Urinary bladder (tissue), 4 donors: ENCODE results near the gene LYL1. TPM values are rescaled to one million over a fixed set of nuclear protein-coding genes. Genes with fewer than 3 reads are reported as not detected.
"Not testable (repeated sequence)": the region's sequence is repeated elsewhere in the genome, so short reads cannot be mapped to it uniquely, and the experiment has no call there.

ENCODE experiments used
- DNase-seq: peaks from one replicate; pipeline ENCODE4 v3.0.0-alpha.2; 2015; ENCODE audit errors: extremely low spot score
- H3K27ac ChIP-seq: one replicate; pipeline ENCODE4 v1.5.1; 2013; ENCODE audit warnings: low read depth, mild to moderate bottlenecking, moderate library complexity
- H3K36me3 ChIP-seq: one replicate; pipeline ENCODE4 v1.6.1; 2013; ENCODE audit warnings: mild to moderate bottlenecking, moderate library complexity; ENCODE audit not compliant: insufficient read depth
- H3K4me1 ChIP-seq: one replicate; pipeline ENCODE4 v1.6.1; 2013; ENCODE audit warnings: mild to moderate bottlenecking, moderate library complexity; ENCODE audit not compliant: insufficient read depth
- H3K4me3 ChIP-seq: one replicate; pipeline ENCODE4 v1.5.1; 2013; ENCODE audit warnings: low read depth, low read length
- WGBS: extraction: QIAGEN DNeasy Blood & Tissue Kit; methylation state at CpG from one replicate; pipeline ENCODE4 v1.1.7; 2013; 5-methylcytosine and 5-hydroxymethylcytosine counted together
- polyA plus RNA-seq: library from polyadenylated mRNA; stranded (reverse); fragments of 200-250 nt; gene quantifications from one replicate; pipeline ENCODE4 v1.2.3, GENCODE V29; 2013
- total RNA-seq: library from RNA; depleted of rRNA; stranded (reverse); fragments of >200 nt; gene quantifications from one replicate; pipeline ENCODE4 v1.2.3, GENCODE V29; 2014
- donor health status: healthy with polysubstance abuse.
- donor health status: healthy.

Gene LYL1
- 4.8 TPM for total RNA-seq
- polyA plus RNA-seq, result 15.7 TPM

- Histone ChIP-seq H3K36me3 (peaks cover 2% of the 10 kb centered on the region), H3K27ac (peak within 1 kb of the TSS; percentile 31), H3K4me3 (peak within 1 kb of the TSS; percentile 26), H3K4me1 (peaks cover 3% of the 10 kb centered on the region)
- WGBS, result 3% methylated on average over 47 of the region's 47 CpGs
- DNase-seq, result no peak
Measured at GRCh38 chr19:13102666-13103580, at the start of gene LYL1. Gene LYL1 (minus strand): TSS chr19:13102858. CDS start chr19:13101171, 1,687 bp downstream.

GRCh38 chr19:13151605-13152355 lies 49.1 kb upstream of the LYL1 start:
- H3K4me1 ChIP-seq, result peaks cover 2% of the 10 kb centered on the region
- H3K27ac ChIP-seq, result peak overlapping the region; percentile 98
- under 1% methylated on average over 71 of the region's 71 CpGs for WGBS
- peak overlapping the region; percentile 83 for H3K4me3 ChIP-seq
- H3K36me3 ChIP-seq, result no peaks in the 10 kb centered on the region
- DNase-seq, result peak; percentile 93

- Histone ChIP-seq H3K36me3 (no peaks in the 10 kb centered on the region), H3K4me1 (peaks cover 2% of the 10 kb centered on the region), H3K27ac (peak overlapping the region; percentile 98), H3K4me3 (peak overlapping the region; percentile 57)
- no peak for DNase-seq
- WGBS, result under 1% methylated on average over 34 of the region's 34 CpGs
Measured at GRCh38 chr19:13150931-13151604, 48.4 kb upstream of the LYL1 start.

GRCh38 chr19:13150187-13150930 lies 47.7 kb upstream of the LYL1 start, which contains the start of the genes IER2 and STX10:
Gene IER2 (plus strand): TSS chr19:13150411. CDS start chr19:13153187, 2,776 bp downstream.
Gene STX10 (minus strand): TSS chr19:13150375. CDS start chr19:13150173, 202 bp downstream.
- Histone ChIP-seq H3K36me3 (no peaks in the 10 kb centered on the region), H3K4me1 (peaks cover 2% of the 10 kb centered on the region), H3K4me3 (peak within 1 kb of the TSS; percentile 57), H3K27ac (peak within 1 kb of the TSS; percentile 98)
- WGBS, result under 1% methylated on average over 51 of the region's 51 CpGs
- DNase-seq, result peak; percentile 89

- WGBS, result under 1% methylated on average over 46 of the region's 46 CpGs
- Histone ChIP-seq H3K36me3 (no peaks in the 10 kb centered on the region), H3K27ac (no peak overlapping the region), H3K4me1 (peaks cover 2% of the 10 kb centered on the region), H3K4me3 (peak overlapping the region; percentile 57)
- no peak for DNase-seq
Measured at GRCh38 chr19:13149628-13150186, 47.0 kb upstream of the LYL1 start.

GRCh38 chr19:13149173-13149627 lies 46.5 kb upstream of the LYL1 start:
- H3K4me1 ChIP-seq, H3K36me3 ChIP-seq, DNase-seq, H3K27ac ChIP-seq: not testable (repeated sequence)
- peak overlapping the region; percentile 57 for H3K4me3 ChIP-seq
- 35% methylated on average over 17 of the region's 17 CpGs for WGBS

- no peak for DNase-seq
- no peak overlapping the region for H3K27ac ChIP-seq
- WGBS, result 68% methylated on average over 16 of the region's 16 CpGs
- H3K4me3 ChIP-seq, result no peak overlapping the region
- H3K4me1 ChIP-seq, result peaks cover 2% of the 10 kb centered on the region
- H3K36me3 ChIP-seq, result no peaks in the 10 kb centered on the region
Measured at GRCh38 chr19:13146763-13147563, 44.3 kb upstream of the LYL1 start.

GRCh38 chr19:13139633-13140311 lies 37.1 kb upstream of the LYL1 start:
- Histone ChIP-seq H3K4me1 (no peaks in the 10 kb centered on the region), H3K4me3 (no peak overlapping the region), H3K36me3 (peaks cover 2% of the 10 kb centered on the region), H3K27ac (no peak overlapping the region)
- DNase-seq, result no peak
- WGBS, result 74% methylated on average over 11 of the region's 11 CpGs

GRCh38 chr19:13138916-13139198 lies 36.2 kb upstream of the LYL1 start:
- WGBS, result 77% methylated on average over 10 of the region's 10 CpGs
- peaks cover 2% of the 10 kb centered on the region for H3K36me3 ChIP-seq

GRCh38 chr19:13138171-13138915 lies 35.7 kb upstream of the LYL1 start:
- no peak overlapping the region for H3K4me3 ChIP-seq
- WGBS, result 87% methylated on average over 40 of the region's 40 CpGs
- no peak for DNase-seq
- H3K36me3 ChIP-seq, result peaks cover 2% of the 10 kb centered on the region
- H3K27ac ChIP-seq, result no peak overlapping the region
- no peaks in the 10 kb centered on the region for H3K4me1 ChIP-seq

More at GRCh38 chr19:13138916-13139198, 36.2 kb upstream of the LYL1 start:
- H3K4me3 ChIP-seq, result no peak overlapping the region
- DNase-seq, result no peak
- H3K27ac ChIP-seq, result no peak overlapping the region
- no peaks in the 10 kb centered on the region for H3K4me1 ChIP-seq

- H3K27ac ChIP-seq, result no peak overlapping the region
- no peaks in the 10 kb centered on the region for H3K4me1 ChIP-seq
- DNase-seq, result no peak
- H3K36me3 ChIP-seq, result peaks cover 2% of the 10 kb centered on the region
- WGBS, result 89% methylated on average over 28 of the region's 28 CpGs
- no peak overlapping the region for H3K4me3 ChIP-seq
Measured at GRCh38 chr19:13137290-13137794, 34.7 kb upstream of the LYL1 start.
